ENCODE results near the gene PRUNE2. TPM values are rescaled to one million over a fixed set of nuclear protein-coding genes. Genes with fewer than 3 reads are reported as not detected.

PRUNE2 gene
- total and polyA plus RNA-seq, 2 of the 13 experiments (the other 11 are each of a cell fraction or from before 2014, with no cell fraction given) = 0.02 TPM; not detected in 1

DNA sequence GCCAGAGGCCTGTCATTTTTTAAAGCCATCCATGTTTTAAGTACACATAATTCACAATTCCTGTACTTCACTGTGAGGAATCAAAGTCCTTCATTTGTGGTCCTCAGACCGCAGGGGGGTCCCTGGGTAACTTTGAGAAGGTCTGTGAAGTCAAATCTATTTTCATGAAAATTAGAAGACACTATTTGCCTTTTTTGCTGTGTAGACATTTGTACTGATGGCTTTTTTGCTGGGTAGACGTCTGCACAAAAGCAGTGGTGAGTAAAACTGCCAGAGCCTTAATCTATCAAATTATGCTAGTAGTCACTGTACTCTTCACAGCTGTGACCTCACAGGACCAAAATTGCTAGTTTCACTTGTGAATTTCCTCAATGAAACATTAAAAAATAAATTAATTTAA lies 25.7 kb downstream of the PRUNE2 start:
- BruUV-seq (replicated peaks) = no TSS peak
- DNase-seq (ENCODE audit: low spot score) (no peak), FAIRE-seq (no peak), ATAC-seq (no peak)
- H4K20me1 ChIP-seq (ENCODE audit: insufficient read depth, low read length) = no peaks in the 10 kb centered on the region
- no peaks in the 10 kb centered on the region for H3K4me1 ChIP-seq (ENCODE audit: insufficient read depth, low read length)
- no peak overlapping the region for H3K4me3 ChIP-seq (replicated peaks in 1 of 3; ENCODE audit: insufficient read depth in 1 of 3, low read depth in 2 of 3, low read length in 3 of 3)
- no peak overlapping the region for H2AFZ ChIP-seq (ENCODE audit: low read length)
- ChIA-PET CTCF (ENCODE audit: low intra/inter-chr PET ratio, low total read pairs) (no interaction called here), POLR2A (no interaction called here)
- H3K9me3 ChIP-seq (ENCODE audit: low read length) = no peaks in the 10 kb centered on the region
- H3K79me2 ChIP-seq (ENCODE audit: insufficient read depth, low read length) = no peaks in the 10 kb centered on the region
- H3K27ac ChIP-seq (ENCODE audit: extremely low read length, insufficient read depth, low read length) = no peak overlapping the region
- intact Hi-C loops (cut with micrococcal nuclease; ENCODE audit: unreplicated experiment) = no loop called here
- in situ Hi-C loops (cut with HindIII; ENCODE audit: extremely low pct_ligation_motif_present, low pct_unique_long_range_greater_than_20kb) = no loop called here
- no peak overlapping the region for H3K9ac ChIP-seq (ENCODE audit: insufficient read depth, low read depth, low read length)
- whole genome bisulfite sequencing (ENCODE audit: low lambda C conversion rate) = 4% methylated on average over 2 of the region's 2 CpGs
- TF ChIP-seq MAFF (IDR thresholded peaks at IDR 0.05; ENCODE audit: low read depth, low read length) = 0 out of 2 replicates have a peak, but pooled peaks have one; percentile 39
- peak; percentile 27 to 67; a peak in 2 of 4 replicates for TF ChIP-seq MAFK (conservative IDR thresholded peaks at IDR 0.05 in 1 of 2, IDR thresholded peaks at IDR 0.05 in 1 of 2; ENCODE audit: low read length in 2 of 2)
- TF ChIP-seq ZNF510 (CRISPR knock-in tag; IDR thresholded peaks at IDR 0.05; ENCODE audit: low read depth) = no peak
- H3K27me3 ChIP-seq (ENCODE audit: control insufficient read depth in 1 of 2, insufficient read depth in 2 of 2, low read length in 2 of 2) = no peaks in the 10 kb centered on the region
- no peaks in the 10 kb centered on the region for H3K36me3 ChIP-seq (replicated peaks in 1 of 2; ENCODE audit: control insufficient read depth in 1 of 2, insufficient read depth in 2 of 2, low read length in 2 of 2)
- no peak overlapping the region for H3K4me2 ChIP-seq (ENCODE audit: low read depth, low read length)

DNA sequence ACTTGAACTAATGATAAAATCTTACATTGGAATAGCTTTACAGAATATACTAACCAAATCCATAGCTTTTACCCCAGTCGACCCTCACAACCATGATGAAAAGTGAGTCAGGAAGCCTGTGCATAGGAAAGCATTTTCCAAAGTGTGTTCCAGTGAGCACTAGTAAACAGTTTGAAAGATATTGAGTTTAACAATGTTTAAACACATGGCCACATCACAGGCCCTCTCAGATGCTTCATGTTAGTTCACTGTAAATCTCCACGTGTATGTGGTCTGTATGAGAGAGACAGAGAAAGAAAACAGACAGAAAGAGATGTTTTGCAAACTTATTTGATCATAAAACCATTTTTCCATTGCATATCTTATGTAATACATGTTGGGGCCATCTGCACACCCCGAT lies 27.0 kb downstream of the PRUNE2 start:
- POLR2A ChIA-PET = no interaction called here
- Histone ChIP-seq H3K36me3 (replicated peaks in 1 of 2; ENCODE audit: control insufficient read depth in 1 of 2, insufficient read depth in 2 of 2, low read length in 2 of 2) (no peaks in the 10 kb centered on the region), H3K27ac (ENCODE audit: extremely low read length, insufficient read depth, low read length) (no peak overlapping the region), H3K4me2 (ENCODE audit: low read depth, low read length) (no peak overlapping the region), H2AFZ (ENCODE audit: low read length) (no peak overlapping the region), H3K4me1 (ENCODE audit: insufficient read depth, low read length) (no peaks in the 10 kb centered on the region), H3K9ac (ENCODE audit: insufficient read depth, low read depth, low read length) (no peak overlapping the region), H4K20me1 (ENCODE audit: insufficient read depth, low read length) (no peaks in the 10 kb centered on the region), H3K9me3 (ENCODE audit: low read length) (no peaks in the 10 kb centered on the region), H3K4me3 (replicated peaks in 1 of 3; ENCODE audit: insufficient read depth in 1 of 3, low read depth in 2 of 3, low read length in 3 of 3) (no peak overlapping the region), H3K79me2 (ENCODE audit: insufficient read depth, low read length) (no peaks in the 10 kb centered on the region), H3K27me3 (ENCODE audit: control insufficient read depth in 1 of 2, insufficient read depth in 2 of 2, low read length in 2 of 2) (no peaks in the 10 kb centered on the region)
- BruUV-seq (replicated peaks) = no TSS peak
- in situ Hi-C loops (cut with HindIII; ENCODE audit: extremely low pct_ligation_motif_present, low pct_unique_long_range_greater_than_20kb) = no loop called here
- ATAC-seq = no peak
- no peak for DNase-seq (ENCODE audit: low spot score)
- TF ChIP-seq, protein P1, sequence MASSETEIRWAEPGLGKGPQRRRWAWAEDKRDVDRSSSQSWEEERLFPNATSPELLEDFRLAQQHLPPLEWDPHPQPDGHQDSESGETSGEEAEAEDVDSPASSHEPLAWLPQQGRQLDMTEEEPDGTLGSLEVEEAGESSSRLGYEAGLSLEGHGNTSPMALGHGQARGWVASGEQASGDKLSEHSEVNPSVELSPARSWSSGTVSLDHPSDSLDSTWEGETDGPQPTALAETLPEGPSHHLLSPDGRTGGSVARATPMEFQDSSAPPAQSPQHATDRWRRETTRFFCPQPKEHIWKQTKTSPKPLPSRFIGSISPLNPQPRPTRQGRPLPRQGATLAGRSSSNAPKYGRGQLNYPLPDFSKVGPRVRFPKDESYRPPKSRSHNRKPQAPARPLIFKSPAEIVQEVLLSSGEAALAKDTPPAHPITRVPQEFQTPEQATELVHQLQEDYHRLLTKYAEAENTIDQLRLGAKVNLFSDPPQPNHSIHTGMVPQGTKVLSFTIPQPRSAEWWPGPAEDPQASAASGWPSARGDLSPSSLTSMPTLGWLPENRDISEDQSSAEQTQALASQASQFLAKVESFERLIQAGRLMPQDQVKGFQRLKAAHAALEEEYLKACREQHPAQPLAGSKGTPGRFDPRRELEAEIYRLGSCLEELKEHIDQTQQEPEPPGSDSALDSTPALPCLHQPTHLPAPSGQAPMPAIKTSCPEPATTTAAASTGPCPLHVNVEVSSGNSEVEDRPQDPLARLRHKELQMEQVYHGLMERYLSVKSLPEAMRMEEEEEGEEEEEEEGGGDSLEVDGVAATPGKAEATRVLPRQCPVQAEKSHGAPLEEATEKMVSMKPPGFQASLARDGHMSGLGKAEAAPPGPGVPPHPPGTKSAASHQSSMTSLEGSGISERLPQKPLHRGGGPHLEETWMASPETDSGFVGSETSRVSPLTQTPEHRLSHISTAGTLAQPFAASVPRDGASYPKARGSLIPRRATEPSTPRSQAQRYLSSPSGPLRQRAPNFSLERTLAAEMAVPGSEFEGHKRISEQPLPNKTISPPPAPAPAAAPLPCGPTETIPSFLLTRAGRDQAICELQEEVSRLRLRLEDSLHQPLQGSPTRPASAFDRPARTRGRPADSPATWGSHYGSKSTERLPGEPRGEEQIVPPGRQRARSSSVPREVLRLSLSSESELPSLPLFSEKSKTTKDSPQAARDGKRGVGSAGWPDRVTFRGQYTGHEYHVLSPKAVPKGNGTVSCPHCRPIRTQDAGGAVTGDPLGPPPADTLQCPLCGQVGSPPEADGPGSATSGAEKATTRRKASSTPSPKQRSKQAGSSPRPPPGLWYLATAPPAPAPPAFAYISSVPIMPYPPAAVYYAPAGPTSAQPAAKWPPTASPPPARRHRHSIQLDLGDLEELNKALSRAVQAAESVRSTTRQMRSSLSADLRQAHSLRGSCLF (CRISPR knock-in tag; IDR thresholded peaks at IDR 0.05; ENCODE audit: borderline replicate concordance) = no peak
- no peak for FAIRE-seq
- CTCF ChIA-PET (ENCODE audit: low intra/inter-chr PET ratio, low total read pairs) = no interaction called here
- intact Hi-C loops (cut with micrococcal nuclease; ENCODE audit: unreplicated experiment) = no loop called here
- 12% methylated on average over 3 of the region's 3 CpGs for WGBS (ENCODE audit: low lambda C conversion rate)

All from HepG2 (cell line).